Neuron (in vitro differentiated cells): ENCODE measurements around the gene WIPF2.

Experiments used
- H2AFZ ChIP-seq: one replicate; pipeline ENCODE4 v1.6.1; 2013; ENCODE audit warnings: low read depth, mild to moderate bottlenecking, inconsistent platforms, low read length, moderate library complexity
- H3K27me3 ChIP-seq: one replicate; pipeline ENCODE4 v1.6.1; 2013; ENCODE audit warnings: low read length; ENCODE audit not compliant: insufficient read depth
- H3K36me3 ChIP-seq: one replicate; pipeline ENCODE4 v1.6.1; 2013; ENCODE audit warnings: low read length; ENCODE audit not compliant: insufficient read depth
- H3K4me1 ChIP-seq: one replicate; pipeline ENCODE4 v1.6.1; 2013; ENCODE audit warnings: low read length; ENCODE audit not compliant: insufficient read depth
- H3K4me3 ChIP-seq: 2 replicates; pipeline ENCODE4 v1.5.1; 2013; ENCODE audit warnings: mild to moderate bottlenecking, low read length, moderate library complexity
- H3K9me3 ChIP-seq: one replicate; pipeline ENCODE4 v1.6.1; 2013; ENCODE audit warnings: low read length

The WIPF2 gene

GRCh38 chr17:40327735-40328385 is 108.8 kb downstream of the WIPF2 start:
- Histone ChIP-seq H3K4me1 (peaks cover 7% of the 10 kb centered on the region), H3K9me3 (no peaks in the 10 kb centered on the region), H2AFZ (no peak overlapping the region), H3K36me3 (peaks cover 3% of the 10 kb centered on the region), H3K4me3 (no peak overlapping the region), H3K27me3 (no peaks in the 10 kb centered on the region)

GRCh38 chr17:40328386-40328766 is 109.3 kb downstream of the WIPF2 start:
- peaks cover 1% of the 10 kb centered on the region for H3K4me1 ChIP-seq

GRCh38 chr17:40329839-40330794 is 111.0 kb downstream of the WIPF2 start:
- Histone ChIP-seq H2AFZ (no peak overlapping the region), H3K4me1 (no peaks in the 10 kb centered on the region), H3K27me3 (no peaks in the 10 kb centered on the region), H3K36me3 (peaks cover 3% of the 10 kb centered on the region), H3K4me3 (no peak overlapping the region), H3K9me3 (no peaks in the 10 kb centered on the region)

More at GRCh38 chr17:40328386-40328766, 109.3 kb downstream of the WIPF2 start:
- no peaks in the 10 kb centered on the region for H3K27me3 ChIP-seq
- H3K9me3 ChIP-seq = no peaks in the 10 kb centered on the region
- no peak overlapping the region for H3K4me3 ChIP-seq
- H2AFZ ChIP-seq = no peak overlapping the region
- H3K36me3 ChIP-seq = peaks cover 3% of the 10 kb centered on the region

GRCh38 chr17:40330850-40331470 is 111.9 kb downstream of the WIPF2 start:
- Histone ChIP-seq H3K27me3 (no peaks in the 10 kb centered on the region), H3K4me1 (no peaks in the 10 kb centered on the region), H3K36me3 (peaks cover 3% of the 10 kb centered on the region), H3K9me3 (no peaks in the 10 kb centered on the region), H3K4me3 (no peak overlapping the region), H2AFZ (no peak overlapping the region)

GRCh38 chr17:40331743-40332641 is 112.9 kb downstream of the WIPF2 start:
- H2AFZ ChIP-seq = no peak overlapping the region
- peaks cover 3% of the 10 kb centered on the region for H3K36me3 ChIP-seq
- no peaks in the 10 kb centered on the region for H3K9me3 ChIP-seq
- no peaks in the 10 kb centered on the region for H3K27me3 ChIP-seq
- no peaks in the 10 kb centered on the region for H3K4me1 ChIP-seq
- H3K4me3 ChIP-seq = no peak overlapping the region
